Breast epithelium (tissue), 3 donors: ENCODE results near the gene JCHAIN.

ENCODE experiments used
- CTCF ChIP-seq, 3 donors: fragments of 450-650 bp; IDR thresholded peaks; one replicate each; pipeline ENCODE4 v1.5.1; 2016 to 2017; ENCODE audit warnings: antibody characterized with exemption in 3 of 3, mild to moderate bottlenecking in 3 of 3, moderate library complexity in 3 of 3
- POLR2AphosphoS5 ChIP-seq, 3 donors: sonication (generic); formaldehyde crosslinking; IDR thresholded peaks; one replicate each; pipeline ENCODE4 v1.6.1; 2017; ENCODE audit warnings: antibody characterized with exemption in 3 of 3

- no peak for TF ChIP-seq CTCF (IDR thresholded peaks at IDR 0.05)
- TF ChIP-seq POLR2AphosphoS5 (IDR thresholded peaks at IDR 0.05): no peak
Observed at GRCh38 chr4:70630162-70630561, 36.1 kb downstream of the JCHAIN start.
